WTC11 (cell line): Measurements from ENCODE around the gene CNTFR.

Experiments
- FOXJ3 ChIP-seq: sonication (generic); formaldehyde crosslinking; IDR thresholded peaks from 2 replicates; pipeline ENCODE4 v1.9.0; 2021; ENCODE audit warnings: missing genetic modification reagents, mild to moderate bottlenecking, borderline replicate concordance
- SMAD4 ChIP-seq: sonication (generic); formaldehyde crosslinking; IDR thresholded peaks from 2 replicates; pipeline ENCODE4 v1.8.0; 2022; ENCODE audit warnings: mild to moderate bottlenecking, missing genetic modification reagents
- ZBTB21 ChIP-seq: sonication (generic); formaldehyde crosslinking; IDR thresholded peaks from 2 replicates; pipeline ENCODE4 v1.8.1; 2023; ENCODE audit warnings: mild to moderate bottlenecking, missing genetic modification reagents, borderline replicate concordance
- TF ChIP-seq, protein P1 (sequence below): fragments of 200-600 bp; IDR thresholded peaks from 2 replicates; pipeline ENCODE4 v1.8.0; 2022; ENCODE audit warnings: antibody characterized with exemption
- TF ChIP-seq, protein P2 (sequence below): sonication (generic); formaldehyde crosslinking; conservative IDR thresholded peaks from 2 replicates; pipeline ENCODE4 v1.8.1; 2022; ENCODE audit warnings: mild to moderate bottlenecking, missing genetic modification reagents

DNA sequence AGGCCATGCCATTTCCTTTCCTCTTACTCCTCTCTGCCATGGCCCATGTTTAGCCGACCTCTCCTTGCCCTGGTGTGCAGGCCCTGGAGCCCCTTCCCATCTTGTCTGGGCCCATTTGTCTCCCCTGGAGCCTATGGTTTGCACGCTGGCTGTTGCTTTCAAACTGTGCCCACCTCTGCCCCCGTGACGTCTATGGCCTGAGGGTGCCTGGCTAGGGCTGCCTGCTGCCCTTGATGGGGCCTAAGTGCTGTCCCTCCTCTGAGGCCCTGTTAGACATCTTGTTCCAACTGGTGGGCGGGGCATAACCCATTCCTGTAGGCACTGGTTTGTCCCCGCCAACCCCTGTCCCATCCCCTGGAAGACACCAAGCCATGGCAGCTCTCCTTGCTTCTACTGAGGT, 44.0 kb downstream of the CNTFR start:
- TF ChIP-seq, protein P1, sequence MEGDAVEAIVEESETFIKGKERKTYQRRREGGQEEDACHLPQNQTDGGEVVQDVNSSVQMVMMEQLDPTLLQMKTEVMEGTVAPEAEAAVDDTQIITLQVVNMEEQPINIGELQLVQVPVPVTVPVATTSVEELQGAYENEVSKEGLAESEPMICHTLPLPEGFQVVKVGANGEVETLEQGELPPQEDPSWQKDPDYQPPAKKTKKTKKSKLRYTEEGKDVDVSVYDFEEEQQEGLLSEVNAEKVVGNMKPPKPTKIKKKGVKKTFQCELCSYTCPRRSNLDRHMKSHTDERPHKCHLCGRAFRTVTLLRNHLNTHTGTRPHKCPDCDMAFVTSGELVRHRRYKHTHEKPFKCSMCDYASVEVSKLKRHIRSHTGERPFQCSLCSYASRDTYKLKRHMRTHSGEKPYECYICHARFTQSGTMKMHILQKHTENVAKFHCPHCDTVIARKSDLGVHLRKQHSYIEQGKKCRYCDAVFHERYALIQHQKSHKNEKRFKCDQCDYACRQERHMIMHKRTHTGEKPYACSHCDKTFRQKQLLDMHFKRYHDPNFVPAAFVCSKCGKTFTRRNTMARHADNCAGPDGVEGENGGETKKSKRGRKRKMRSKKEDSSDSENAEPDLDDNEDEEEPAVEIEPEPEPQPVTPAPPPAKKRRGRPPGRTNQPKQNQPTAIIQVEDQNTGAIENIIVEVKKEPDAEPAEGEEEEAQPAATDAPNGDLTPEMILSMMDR: no peak
- TF ChIP-seq, protein P2, sequence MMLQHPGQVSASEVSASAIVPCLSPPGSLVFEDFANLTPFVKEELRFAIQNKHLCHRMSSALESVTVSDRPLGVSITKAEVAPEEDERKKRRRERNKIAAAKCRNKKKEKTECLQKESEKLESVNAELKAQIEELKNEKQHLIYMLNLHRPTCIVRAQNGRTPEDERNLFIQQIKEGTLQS (CRISPR knock-in tag): no peak
- TF ChIP-seq SMAD4 (no peak), ZBTB21 (CRISPR knock-in tag) (no peak), FOXJ3 (no peak)
